Measurements from ENCODE around the gene COMMD1.

DNA sequence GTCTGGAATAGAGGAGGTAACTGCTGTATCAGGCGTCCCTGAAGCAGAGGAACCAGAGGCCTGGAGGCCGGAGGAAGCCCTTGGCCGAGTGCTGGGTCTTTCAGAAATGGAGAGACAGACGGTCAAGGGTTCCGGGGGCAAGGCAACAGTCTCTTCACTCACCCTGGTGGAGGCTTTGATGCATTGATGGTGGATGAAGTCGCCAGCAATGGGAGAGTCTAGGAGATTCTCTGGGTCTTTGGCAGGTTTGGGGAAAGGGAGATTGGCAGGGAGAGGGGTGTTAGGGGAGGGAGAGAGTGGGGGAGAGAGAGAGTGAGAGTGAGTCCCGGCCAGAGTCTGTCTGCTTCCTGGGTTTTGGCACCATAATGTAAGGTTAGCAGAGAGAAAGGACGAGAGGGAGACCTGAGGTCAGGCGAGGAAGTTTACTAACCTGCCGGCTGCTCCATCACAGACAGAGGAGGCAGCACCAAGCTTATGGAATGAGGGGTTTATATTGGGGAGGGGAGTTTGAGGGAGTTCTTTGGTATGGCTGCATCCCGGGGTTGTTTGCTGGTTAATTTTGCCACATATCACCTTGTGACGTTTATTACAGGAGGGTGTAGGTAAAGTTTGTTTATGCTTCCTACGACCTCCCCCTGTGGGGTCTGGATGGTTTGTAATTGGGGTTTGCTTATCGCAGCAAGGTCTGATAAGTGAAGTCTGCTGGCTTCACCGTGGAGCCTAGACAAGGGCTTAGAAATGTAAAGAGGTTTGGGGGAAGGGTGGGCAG, 19.6 kb downstream of the COMMD1 start:
- TF ChIP-seq, protein P1, sequence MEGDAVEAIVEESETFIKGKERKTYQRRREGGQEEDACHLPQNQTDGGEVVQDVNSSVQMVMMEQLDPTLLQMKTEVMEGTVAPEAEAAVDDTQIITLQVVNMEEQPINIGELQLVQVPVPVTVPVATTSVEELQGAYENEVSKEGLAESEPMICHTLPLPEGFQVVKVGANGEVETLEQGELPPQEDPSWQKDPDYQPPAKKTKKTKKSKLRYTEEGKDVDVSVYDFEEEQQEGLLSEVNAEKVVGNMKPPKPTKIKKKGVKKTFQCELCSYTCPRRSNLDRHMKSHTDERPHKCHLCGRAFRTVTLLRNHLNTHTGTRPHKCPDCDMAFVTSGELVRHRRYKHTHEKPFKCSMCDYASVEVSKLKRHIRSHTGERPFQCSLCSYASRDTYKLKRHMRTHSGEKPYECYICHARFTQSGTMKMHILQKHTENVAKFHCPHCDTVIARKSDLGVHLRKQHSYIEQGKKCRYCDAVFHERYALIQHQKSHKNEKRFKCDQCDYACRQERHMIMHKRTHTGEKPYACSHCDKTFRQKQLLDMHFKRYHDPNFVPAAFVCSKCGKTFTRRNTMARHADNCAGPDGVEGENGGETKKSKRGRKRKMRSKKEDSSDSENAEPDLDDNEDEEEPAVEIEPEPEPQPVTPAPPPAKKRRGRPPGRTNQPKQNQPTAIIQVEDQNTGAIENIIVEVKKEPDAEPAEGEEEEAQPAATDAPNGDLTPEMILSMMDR (IDR thresholded peaks at IDR 0.05) = no peak
- TF ChIP-seq POLR2AphosphoS5 (IDR thresholded peaks at IDR 0.05) = no peak

Data from gastroesophageal sphincter (tissue), 3 donors.